Osteoblast (primary cell): Measurements from ENCODE around the gene HDAC1. TPM values are rescaled to one million over a fixed set of nuclear protein-coding genes. Genes with fewer than 3 reads are reported as not detected.
A peak's percentile ranks its signal among the peaks of the same experiment; 100 is the strongest.

ENCODE experiments used
- DNase-seq: peaks from one replicate; pipeline ENCODE4 v3.0.0; 2011; ENCODE audit warnings: low spot score, mixed read lengths; ENCODE audit not compliant: insufficient read length; ENCODE audit errors: missing footprints
- H2AFZ ChIP-seq: 2 replicates; pipeline ENCODE4 v1.6.0; 2011; ENCODE audit warnings: mild to moderate bottlenecking, low read length
- H3K27ac ChIP-seq: 2 replicates; pipeline ENCODE4 v1.5.1; 2011; ENCODE audit warnings: mild to moderate bottlenecking, low read depth, low read length, moderate library complexity
- H3K27me3 ChIP-seq: 2 replicates; pipeline ENCODE4 v1.6.0; 2012; ENCODE audit warnings: mild to moderate bottlenecking, control low read depth, inconsistent platforms, low read length, moderate library complexity; ENCODE audit not compliant: insufficient read depth
- H3K36me3 ChIP-seq: 2 replicates; pipeline ENCODE4 v1.5.1; 2011; ENCODE audit warnings: mild to moderate bottlenecking, low read length, control low read depth, moderate library complexity; ENCODE audit not compliant: insufficient read depth
- H3K4me1 ChIP-seq: 2 replicates; pipeline ENCODE4 v1.5.1; 2011; ENCODE audit warnings: mild to moderate bottlenecking, low read length, control low read depth, moderate library complexity; ENCODE audit not compliant: insufficient read depth
- H3K4me2 ChIP-seq: 2 replicates; pipeline ENCODE4 v1.6.0; 2011; ENCODE audit warnings: mild to moderate bottlenecking, low read length; ENCODE audit not compliant: insufficient read depth
- H3K4me3 ChIP-seq: fragments of 200-600 bp; sonication (generic); 3 replicates; pipeline ENCODE4 v1.5.1; 2012; ENCODE audit warnings: mild to moderate bottlenecking, low read length, inconsistent platforms; ENCODE audit not compliant: insufficient read depth
- H3K79me2 ChIP-seq: 2 replicates; pipeline ENCODE4 v1.6.0; 2012; ENCODE audit warnings: mild to moderate bottlenecking, low read length, control low read depth, inconsistent platforms; ENCODE audit not compliant: insufficient read depth
- H3K9me3 ChIP-seq: 2 replicates; pipeline ENCODE4 v1.5.1; 2011; ENCODE audit warnings: low read depth, low read length, control low read depth
- H4K20me1 ChIP-seq: 2 replicates; pipeline ENCODE4 v1.6.0; 2012; ENCODE audit warnings: mild to moderate bottlenecking, low read length, control low read depth; ENCODE audit not compliant: insufficient read depth
- total RNA-seq: library from RNA; depleted of rRNA; stranded (reverse); fragments of >200 nt; gene quantifications from 2 replicates; pipeline ENCODE4 v1.2.3, GENCODE V29; 2012
- TF ChIP-seq, protein P1 (sequence below): IDR thresholded peaks from 2 replicates; pipeline ENCODE4 v1.5.1; 2011; ENCODE audit warnings: mild to moderate bottlenecking, low read depth, low read length, moderate library complexity; ENCODE audit errors: extremely low read depth

HDAC1 gene
- total RNA-seq, 1 donor = 44.5 TPM

DNA sequence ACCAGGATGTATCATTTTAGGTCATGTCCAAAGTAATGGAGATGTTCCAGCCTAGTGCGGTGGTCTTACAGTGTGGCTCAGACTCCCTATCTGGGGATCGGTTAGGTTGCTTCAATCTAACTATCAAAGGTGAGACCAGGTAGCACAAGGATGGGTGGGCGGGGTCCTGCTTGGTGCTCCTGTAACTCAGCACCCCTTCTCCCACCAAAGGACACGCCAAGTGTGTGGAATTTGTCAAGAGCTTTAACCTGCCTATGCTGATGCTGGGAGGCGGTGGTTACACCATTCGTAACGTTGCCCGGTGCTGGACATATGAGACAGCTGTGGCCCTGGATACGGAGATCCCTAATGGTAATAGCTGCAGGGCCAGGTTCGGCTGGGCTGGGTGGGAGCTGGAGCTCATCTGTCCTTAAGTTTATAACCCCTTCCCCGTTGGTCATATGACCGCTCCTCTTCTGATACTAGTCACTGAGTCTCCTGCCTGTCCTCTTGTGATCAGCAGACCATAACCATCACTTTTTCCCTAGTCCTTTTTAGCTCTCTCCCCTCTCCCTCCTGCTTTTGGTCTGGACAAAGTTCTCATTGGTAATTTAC lies 38.8 kb downstream of the HDAC1 start:
- TF ChIP-seq, protein P1, sequence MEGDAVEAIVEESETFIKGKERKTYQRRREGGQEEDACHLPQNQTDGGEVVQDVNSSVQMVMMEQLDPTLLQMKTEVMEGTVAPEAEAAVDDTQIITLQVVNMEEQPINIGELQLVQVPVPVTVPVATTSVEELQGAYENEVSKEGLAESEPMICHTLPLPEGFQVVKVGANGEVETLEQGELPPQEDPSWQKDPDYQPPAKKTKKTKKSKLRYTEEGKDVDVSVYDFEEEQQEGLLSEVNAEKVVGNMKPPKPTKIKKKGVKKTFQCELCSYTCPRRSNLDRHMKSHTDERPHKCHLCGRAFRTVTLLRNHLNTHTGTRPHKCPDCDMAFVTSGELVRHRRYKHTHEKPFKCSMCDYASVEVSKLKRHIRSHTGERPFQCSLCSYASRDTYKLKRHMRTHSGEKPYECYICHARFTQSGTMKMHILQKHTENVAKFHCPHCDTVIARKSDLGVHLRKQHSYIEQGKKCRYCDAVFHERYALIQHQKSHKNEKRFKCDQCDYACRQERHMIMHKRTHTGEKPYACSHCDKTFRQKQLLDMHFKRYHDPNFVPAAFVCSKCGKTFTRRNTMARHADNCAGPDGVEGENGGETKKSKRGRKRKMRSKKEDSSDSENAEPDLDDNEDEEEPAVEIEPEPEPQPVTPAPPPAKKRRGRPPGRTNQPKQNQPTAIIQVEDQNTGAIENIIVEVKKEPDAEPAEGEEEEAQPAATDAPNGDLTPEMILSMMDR = no peak
- no peaks in the 10 kb centered on the region for H3K27me3 ChIP-seq
- no peak overlapping the region for H3K27ac ChIP-seq
- no peak overlapping the region for H3K4me3 ChIP-seq
- peaks cover 16% of the 10 kb centered on the region for H4K20me1 ChIP-seq
- H3K4me2 ChIP-seq = no peak overlapping the region
- H3K36me3 ChIP-seq = peaks cover 44% of the 10 kb centered on the region
- peaks cover 6% of the 10 kb centered on the region for H3K4me1 ChIP-seq
- no peak overlapping the region for H2AFZ ChIP-seq
- peak; percentile 17 for DNase-seq
- no peaks in the 10 kb centered on the region for H3K9me3 ChIP-seq
- H3K79me2 ChIP-seq = no peaks in the 10 kb centered on the region

DNA sequence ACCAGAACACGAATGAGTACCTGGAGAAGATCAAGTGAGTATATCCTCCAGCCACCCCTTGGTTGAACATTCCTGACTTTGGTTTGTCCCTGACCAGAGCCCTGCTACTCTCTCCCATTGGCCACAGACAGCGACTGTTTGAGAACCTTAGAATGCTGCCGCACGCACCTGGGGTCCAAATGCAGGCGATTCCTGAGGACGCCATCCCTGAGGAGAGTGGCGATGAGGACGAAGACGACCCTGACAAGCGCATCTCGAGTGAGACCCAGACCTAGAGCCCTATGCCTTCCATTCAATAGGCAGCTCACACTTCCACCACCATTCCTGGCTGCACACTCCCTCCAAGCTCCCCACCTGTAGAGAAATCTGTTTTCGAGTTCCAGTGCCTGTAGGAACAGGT lies 39.7 kb downstream of the HDAC1 start:
- peak; percentile 71 for DNase-seq
- Histone ChIP-seq H3K4me3 (no peak overlapping the region), H3K27ac (no peak overlapping the region), H3K4me1 (peaks cover 8% of the 10 kb centered on the region), H2AFZ (no peak overlapping the region), H3K79me2 (no peaks in the 10 kb centered on the region), H3K36me3 (peaks cover 44% of the 10 kb centered on the region), H4K20me1 (peaks cover 16% of the 10 kb centered on the region), H3K27me3 (no peaks in the 10 kb centered on the region), H3K9me3 (no peaks in the 10 kb centered on the region), H3K4me2 (no peak overlapping the region)
- TF ChIP-seq, protein P1 = no peak

DNA sequence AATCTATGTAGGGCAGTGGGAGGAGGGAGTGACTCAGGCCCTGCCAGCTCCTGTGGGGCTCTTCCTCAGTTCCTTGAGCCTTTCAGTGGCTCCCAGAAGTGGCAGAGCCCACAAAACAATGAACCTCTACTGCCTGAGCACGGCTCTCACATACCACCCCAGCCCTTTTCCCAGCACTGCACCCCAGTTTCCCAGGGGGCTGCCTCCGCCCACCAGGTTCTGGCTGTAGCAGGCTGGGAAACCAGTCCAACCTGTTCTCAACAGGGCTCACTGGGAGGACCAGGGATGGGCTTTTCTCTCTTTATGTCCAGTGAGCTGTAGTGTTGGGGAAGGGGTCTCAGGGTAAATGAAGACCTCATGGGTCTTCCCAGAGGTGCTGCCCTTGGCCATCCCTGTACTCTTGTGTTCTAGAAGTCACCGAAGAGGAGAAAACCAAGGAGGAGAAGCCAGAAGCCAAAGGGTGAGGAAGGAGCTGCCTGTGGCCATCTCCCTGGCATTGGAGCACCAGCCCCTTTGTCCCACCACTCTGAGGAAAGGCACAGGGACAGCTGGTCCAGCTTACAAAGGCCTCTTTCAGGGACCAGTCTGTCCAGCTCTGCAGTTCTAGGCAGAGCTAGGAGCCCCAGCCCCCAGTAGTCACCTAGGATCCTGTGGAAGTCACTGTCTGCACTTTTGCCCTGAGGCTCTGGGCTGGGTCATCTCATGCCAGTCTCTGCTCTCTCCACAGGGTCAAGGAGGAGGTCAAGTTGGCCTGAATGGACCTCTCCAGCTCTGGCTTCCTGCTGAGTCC lies 40.6 kb downstream of the HDAC1 start:
- no peak overlapping the region for H3K4me3 ChIP-seq
- H2AFZ ChIP-seq = no peak overlapping the region
- H3K9me3 ChIP-seq = no peaks in the 10 kb centered on the region
- no peaks in the 10 kb centered on the region for H3K27me3 ChIP-seq
- H3K4me1 ChIP-seq = peaks cover 12% of the 10 kb centered on the region
- H3K36me3 ChIP-seq = peaks cover 36% of the 10 kb centered on the region
- H3K27ac ChIP-seq = no peak overlapping the region
- H4K20me1 ChIP-seq = peaks cover 16% of the 10 kb centered on the region
- TF ChIP-seq, protein P1 = no peak
- no peaks in the 10 kb centered on the region for H3K79me2 ChIP-seq
- no peak overlapping the region for H3K4me2 ChIP-seq
- peak; percentile 48 for DNase-seq

DNA sequence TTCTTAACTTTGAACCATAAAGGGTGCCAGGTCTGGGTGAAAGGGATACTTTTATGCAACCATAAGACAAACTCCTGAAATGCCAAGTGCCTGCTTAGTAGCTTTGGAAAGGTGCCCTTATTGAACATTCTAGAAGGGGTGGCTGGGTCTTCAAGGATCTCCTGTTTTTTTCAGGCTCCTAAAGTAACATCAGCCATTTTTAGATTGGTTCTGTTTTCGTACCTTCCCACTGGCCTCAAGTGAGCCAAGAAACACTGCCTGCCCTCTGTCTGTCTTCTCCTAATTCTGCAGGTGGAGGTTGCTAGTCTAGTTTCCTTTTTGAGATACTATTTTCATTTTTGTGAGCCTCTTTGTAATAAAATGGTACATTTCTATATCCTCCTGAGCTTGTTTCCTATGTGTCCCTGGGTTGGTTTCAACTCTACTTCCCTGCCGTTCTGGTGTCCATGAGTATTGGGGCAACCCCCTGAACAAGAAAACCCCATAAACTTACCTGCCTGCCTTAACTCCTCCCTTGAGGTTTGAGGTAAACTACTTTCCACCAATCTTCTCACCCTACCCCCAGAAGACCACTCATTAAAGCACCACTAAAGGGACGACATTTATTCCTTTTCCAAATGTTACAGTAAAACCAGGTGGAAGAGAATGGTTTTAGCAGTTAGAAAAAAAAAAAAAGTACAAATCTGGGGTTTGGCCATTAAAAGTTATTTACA lies 41.5 kb downstream of the HDAC1 start:
- Histone ChIP-seq H3K4me1 (peaks cover 12% of the 10 kb centered on the region), H3K4me3 (no peak overlapping the region), H4K20me1 (peaks cover 16% of the 10 kb centered on the region), H2AFZ (no peak overlapping the region), H3K27me3 (no peaks in the 10 kb centered on the region), H3K36me3 (peaks cover 28% of the 10 kb centered on the region), H3K4me2 (no peak overlapping the region), H3K27ac (no peak overlapping the region), H3K79me2 (no peaks in the 10 kb centered on the region), H3K9me3 (no peaks in the 10 kb centered on the region)
- TF ChIP-seq, protein P1 = no peak
- DNase-seq = peak; percentile 68
